MCF 10A (cell line): ENCODE results near the gene MIP. TPM values are rescaled to one million over a fixed set of nuclear protein-coding genes. Genes with fewer than 3 reads are reported as not detected.
A peak's percentile ranks its signal among the peaks of the same experiment; 100 is the strongest.
"Not testable (repeated sequence)": the region's sequence is repeated elsewhere in the genome, so short reads cannot be mapped to it uniquely, and the experiment has no call there.

Experiments used
- BruUV-seq: library from RNA; stranded (reverse); fragments of 400-500 nt; replicated peaks from 2 replicates; lab custom pipeline; 2021; lab: Mats Ljungman, UMichigan
- CTCF ChIA-PET: fragments of 300-600 bp; sonication (Branson Sonifier 250); formaldehyde crosslinking; extraction: SDS; loops from one replicate; lab custom pipeline; 2021; ENCODE audit warnings: antibody characterized with exemption, inconsistent platforms; lab: Yijun Ruan, JAX
- POLR2A ChIA-PET: fragments of 300-600, 350-650 bp; sonication (Branson Sonifier 250); formaldehyde crosslinking; extraction: SDS; loops from one replicate; lab custom pipeline; 2020; ENCODE audit warnings: antibody characterized with exemption, inconsistent platforms; lab: Yijun Ruan, JAX
- DNase-seq: peaks from one replicate; pipeline ENCODE4 v3.0.0-alpha.2; 2018; ENCODE audit not compliant: unreplicated experiment
- H3K27ac Mint-ChIP-seq: one replicate; pipeline ENCODE4 v1.8.0; 2022; ENCODE audit warnings: mild to moderate bottlenecking, low read depth, mixed read lengths; ENCODE audit not compliant: unreplicated experiment
- H3K27me3 Mint-ChIP-seq: one replicate; pipeline ENCODE4 v1.8.0; 2022; ENCODE audit warnings: mixed read lengths; ENCODE audit not compliant: insufficient read depth, unreplicated experiment
- H3K36me3 Mint-ChIP-seq: one replicate; pipeline ENCODE4 v1.8.0; 2022; ENCODE audit warnings: mild to moderate bottlenecking, moderate library complexity, mixed read lengths; ENCODE audit not compliant: insufficient read depth, unreplicated experiment
- H3K4me1 Mint-ChIP-seq: one replicate; pipeline ENCODE4 v1.8.0; 2022; ENCODE audit warnings: mixed read lengths; ENCODE audit not compliant: insufficient read depth, unreplicated experiment
- H3K4me3 Mint-ChIP-seq: one replicate; pipeline ENCODE4 v1.8.0; 2022; ENCODE audit warnings: mild to moderate bottlenecking, moderate library complexity, mixed read lengths; ENCODE audit not compliant: unreplicated experiment
- H3K9me3 Mint-ChIP-seq: one replicate; pipeline ENCODE4 v1.8.0; 2022; ENCODE audit warnings: mixed read lengths; ENCODE audit not compliant: unreplicated experiment
- CTCF ChIP-seq: fragments of 200-600 bp; IDR thresholded peaks from one replicate; pipeline ENCODE4 v1.8.0; 2022; ENCODE audit warnings: antibody characterized with exemption, mild to moderate bottlenecking; ENCODE audit not compliant: unreplicated experiment
- intact Hi-C: fragments of 100-400 bp; cut with micrococcal nuclease; formaldehyde crosslinking; loops from 2 replicates; pipeline ENCODE4 v1.14.1; 2022
- total RNA-seq: library from RNA; stranded (reverse); gene quantifications from 2 replicates; pipeline ENCODE4 v1.2.3, GENCODE V29; 2022

The MIP gene
- total RNA-seq, 1 experiment from 2014 or later, result not detected

- intact Hi-C loops, result no loop called here
These were observed 4.9 kb downstream of the MIP start for GRCh38 chr12:56449622-56449984.

GRCh38 chr12:56448860-56449621 is 5.4 kb downstream of the MIP start, which contains the start of gene TIMELESS:
Gene TIMELESS, minus strand, starts transcription at chr12:56449426. Its CDS starts 15,256 bp downstream, at chr12:56434170.
- intact Hi-C loops, result no loop called here
- Mint-ChIP-seq H3K4me3 (peak within 1 kb of the TSS; percentile 76), H3K4me1 (peaks cover 8% of the 10 kb centered on the region), H3K27ac (peak within 1 kb of the TSS; percentile 90), H3K36me3 (no peaks in the 10 kb centered on the region), H3K27me3 (no peaks in the 10 kb centered on the region), H3K9me3 (peaks cover 5% of the 10 kb centered on the region)
- CTCF ChIA-PET, result interaction anchor here (0.6 to 3.2 kb wide), 5 partner anchors 15 to 228 kb away, joined by 3 to 20 read pairs (median 4); partner anchors contain the start of gene RNF41
- POLR2A ChIA-PET, result interaction anchor here (0.6 to 4.4 kb wide), 23 partner anchors 10 to 720 kb away, joined by 3 to 63 read pairs (median 5); partner anchors contain the start of genes CNPY2, COQ10A, CS and PAN2
- BruUV-seq, result no TSS peak
- DNase-seq, result peak; percentile 90
- TF ChIP-seq CTCF, result no peak

More at GRCh38 chr12:56449622-56449984, 4.9 kb downstream of the MIP start:
- BruUV-seq, result TSS peak; percentile 86
- Mint-ChIP-seq H3K36me3 (no peaks in the 10 kb centered on the region), H3K27me3 (no peaks in the 10 kb centered on the region), H3K9me3 (no peaks in the 10 kb centered on the region), H3K4me3 (peak overlapping the region; percentile 76), H3K27ac (peak overlapping the region; percentile 90), H3K4me1 (peaks cover 8% of the 10 kb centered on the region)
- CTCF ChIA-PET, result interaction anchor here (0.6 to 3.2 kb wide), 4 partner anchors 14 to 228 kb away, joined by 3 to 20 read pairs (median 4); partner anchors contain the start of gene RNF41
- POLR2A ChIA-PET, result interaction anchor here (0.6 to 4.4 kb wide), 22 partner anchors 9 to 720 kb away, joined by 3 to 63 read pairs (median 5); partner anchors contain the start of genes CNPY2, COQ10A, CS and PAN2
- no peak for DNase-seq
- no peak for TF ChIP-seq CTCF

- DNase-seq, BruUV-seq, CTCF ChIA-PET, H3K27ac Mint-ChIP-seq, H3K4me1 Mint-ChIP-seq, H3K4me3 Mint-ChIP-seq, H3K27me3 Mint-ChIP-seq, intact Hi-C loops, H3K9me3 Mint-ChIP-seq, POLR2A ChIA-PET, H3K36me3 Mint-ChIP-seq: not testable (repeated sequence)
These were observed 11.2 kb downstream of the MIP start for GRCh38 chr12:56443208-56443607.

GRCh38 chr12:56437430-56438176 is 16.9 kb downstream of the MIP start:
- CTCF ChIA-PET, result interaction anchor here (0.6 to 2.1 kb wide), 3 partner anchors 13 to 171 kb away, joined by 3 to 7 read pairs (median 4); no protein-coding TSS in a partner anchor
- peaks cover 6% of the 10 kb centered on the region for H3K36me3 Mint-ChIP-seq
- H3K9me3 Mint-ChIP-seq, result no peaks in the 10 kb centered on the region
- H3K4me1 Mint-ChIP-seq, result no peaks in the 10 kb centered on the region
- POLR2A ChIA-PET, result interaction anchor here (0.8 kb wide), 1 partner anchor 78 kb away, joined by 4 read pairs; the partner anchor contains the start of gene STAT2
- no TSS peak for BruUV-seq
- no peak overlapping the region for H3K27ac Mint-ChIP-seq
- no peak for DNase-seq
- intact Hi-C loops, result no loop called here
- H3K4me3 Mint-ChIP-seq, result no peak overlapping the region
- H3K27me3 Mint-ChIP-seq, result no peaks in the 10 kb centered on the region
- no peak for TF ChIP-seq CTCF
